H9 (cell line): ENCODE results near the gene WSCD1. TPM values are rescaled to one million over a fixed set of nuclear protein-coding genes. Genes with fewer than 3 reads are reported as not detected.

Source experiments
- DNase-seq: peaks from one replicate; pipeline ENCODE4 v3.0.0-alpha.2; 2017
- H2AFZ ChIP-seq: one replicate; pipeline ENCODE4 v1.6.1; 2013; ENCODE audit warnings: mild to moderate bottlenecking, low read length, control low read depth, moderate library complexity
- H2AK5ac ChIP-seq: 2 replicates; pipeline ENCODE4 v1.6.1; 2013; ENCODE audit warnings: low read length, control low read depth, mixed read lengths; ENCODE audit not compliant: insufficient read length
- H2BK120ac ChIP-seq: one replicate; pipeline ENCODE4 v1.6.1; 2013; ENCODE audit warnings: low read depth, mild to moderate bottlenecking, low read length, control low read depth, inconsistent platforms; ENCODE audit not compliant: poor library complexity, severe bottlenecking
- H2BK12ac ChIP-seq: 2 replicates; pipeline ENCODE4 v1.6.1; 2013; ENCODE audit warnings: low read length, control low read depth, mixed read lengths, low read depth; ENCODE audit not compliant: insufficient read length
- H2BK15ac ChIP-seq: 2 replicates; pipeline ENCODE4 v1.6.1; 2013; ENCODE audit warnings: low read depth, low read length, control low read depth
- H2BK20ac ChIP-seq: one replicate; pipeline ENCODE4 v1.6.1; 2013; ENCODE audit warnings: low read depth, mild to moderate bottlenecking, low read length, control low read depth, inconsistent platforms; ENCODE audit not compliant: poor library complexity, severe bottlenecking
- H2BK5ac ChIP-seq: 2 replicates; pipeline ENCODE4 v1.6.1; 2013; ENCODE audit warnings: low read length, control low read depth, mixed read lengths; ENCODE audit not compliant: insufficient read length
- H3K14ac ChIP-seq: 2 replicates; pipeline ENCODE4 v1.6.1; 2013; ENCODE audit warnings: low read length, control low read depth; ENCODE audit not compliant: insufficient read depth
- H3K18ac ChIP-seq: 2 replicates; pipeline ENCODE4 v1.6.1; 2013; ENCODE audit warnings: low read depth, mild to moderate bottlenecking, mixed read lengths, low read length, control low read depth; ENCODE audit not compliant: insufficient read length
- H3K23ac ChIP-seq: 2 replicates; pipeline ENCODE4 v1.6.1; 2013; ENCODE audit warnings: low read length, control low read depth, mixed read lengths, low read depth; ENCODE audit not compliant: insufficient read length
- H3K23me2 ChIP-seq: 2 replicates; pipeline ENCODE4 v1.6.1; 2013; ENCODE audit warnings: low read depth, mild to moderate bottlenecking, mixed read lengths, low read length, control low read depth; ENCODE audit not compliant: insufficient read length, poor library complexity, severe bottlenecking
- H3K27ac ChIP-seq: 2 replicates; pipeline ENCODE4 v1.5.1; 2013; ENCODE audit warnings: low read length, control low read depth, mixed read lengths, low read depth; ENCODE audit not compliant: insufficient read length
- H3K27me3 ChIP-seq: 2 replicates; pipeline ENCODE4 v1.6.1; 2013; ENCODE audit warnings: low read length, control low read depth, inconsistent platforms; ENCODE audit not compliant: insufficient read depth
- H3K4ac ChIP-seq: 2 replicates; pipeline ENCODE4 v1.6.1; 2013; ENCODE audit warnings: low read depth, mild to moderate bottlenecking, control low read depth, inconsistent platforms, low read length, moderate library complexity
- H3K4me1 ChIP-seq: 2 replicates; pipeline ENCODE4 v1.6.1; 2013; ENCODE audit warnings: low read length, control low read depth, inconsistent platforms; ENCODE audit not compliant: insufficient read depth
- H3K4me2 ChIP-seq: 2 replicates; pipeline ENCODE4 v1.6.1; 2013; ENCODE audit warnings: low read length, control low read depth, mixed read lengths; ENCODE audit not compliant: insufficient read length, insufficient read depth
- H3K56ac ChIP-seq: 2 replicates; pipeline ENCODE4 v1.6.1; 2013; ENCODE audit warnings: low read depth, mild to moderate bottlenecking, mixed read lengths, low read length, control low read depth; ENCODE audit not compliant: insufficient read length
- H3K79me1 ChIP-seq: 2 replicates; pipeline ENCODE4 v1.6.1; 2013; ENCODE audit warnings: low read depth, mild to moderate bottlenecking, moderate library complexity, low read length, control low read depth, inconsistent platforms; ENCODE audit not compliant: insufficient read depth, poor library complexity, severe bottlenecking
- H3K79me2 ChIP-seq: 2 replicates; pipeline ENCODE4 v1.6.1; 2013; ENCODE audit warnings: low read length, control low read depth, inconsistent platforms; ENCODE audit not compliant: insufficient read depth
- H3K9ac ChIP-seq: 2 replicates; pipeline ENCODE4 v1.6.1; 2013; ENCODE audit warnings: low read length, control low read depth, mixed read lengths; ENCODE audit not compliant: insufficient read length; ENCODE audit errors: extremely low read depth
- H3K9me3 ChIP-seq: one replicate; pipeline ENCODE4 v1.6.1; 2013; ENCODE audit warnings: low read depth, low read length, inconsistent platforms; ENCODE audit not compliant: control insufficient read depth
- H3T11ph ChIP-seq: one replicate; pipeline ENCODE4 v1.6.1; 2013; ENCODE audit warnings: mild to moderate bottlenecking, low read length, control low read depth, inconsistent platforms
- H4K20me1 ChIP-seq: one replicate; pipeline ENCODE4 v1.6.1; 2013; ENCODE audit not compliant: control insufficient read depth, insufficient read length, insufficient read depth
- H4K5ac ChIP-seq: 2 replicates; pipeline ENCODE4 v1.6.1; 2013; ENCODE audit warnings: low read depth, mild to moderate bottlenecking, mixed read lengths, low read length, control low read depth; ENCODE audit not compliant: insufficient read length
- H4K8ac ChIP-seq: replicated peaks from 2 replicates; pipeline ENCODE4 v1.6.1; 2013; ENCODE audit warnings: low read length, control low read depth, mixed read lengths, low read depth; ENCODE audit not compliant: insufficient read length
- H4K91ac ChIP-seq: 2 replicates; pipeline ENCODE4 v1.6.1; 2013; ENCODE audit warnings: low read depth, mild to moderate bottlenecking, moderate library complexity, mixed read lengths, low read length, control low read depth; ENCODE audit not compliant: insufficient read length
- H3K27ac Mint-ChIP-seq, 3 experiments: 2 replicates in 2 of 3; 3 replicates in 1 of 3; pipeline ENCODE4 v1.8.0; 2020 to 2021; ENCODE audit warnings: mixed read lengths in 3 of 3, mild to moderate bottlenecking in 1 of 3, moderate library complexity in 1 of 3
- H3K27me3 Mint-ChIP-seq: 2 replicates; pipeline ENCODE4 v1.8.0; 2021; ENCODE audit warnings: low read depth, mild to moderate bottlenecking, moderate library complexity, mixed read lengths
- H3K36me3 Mint-ChIP-seq, 3 experiments: 2 replicates in 2 of 3; 3 replicates in 1 of 3; pipeline ENCODE4 v1.8.0; 2020 to 2021; ENCODE audit warnings: low read depth in 3 of 3, mixed read lengths in 3 of 3; ENCODE audit not compliant: insufficient read depth in 1 of 3
- H3K4me1 Mint-ChIP-seq, 2 experiments: 2 replicates each; pipeline ENCODE4 v1.8.0; 2020; ENCODE audit warnings: mixed read lengths in 2 of 2
- H3K4me3 Mint-ChIP-seq, 2 experiments: 2 replicates in 1 of 2; 3 replicates in 1 of 2; pipeline ENCODE4 v1.8.0; 2020 to 2021; ENCODE audit warnings: mild to moderate bottlenecking in 2 of 2, mixed read lengths in 2 of 2, moderate library complexity in 1 of 2
- H3K9me3 Mint-ChIP-seq, 2 experiments: 2 replicates in 1 of 2; 3 replicates in 1 of 2; pipeline ENCODE4 v1.8.0; 2020; ENCODE audit warnings: mild to moderate bottlenecking in 2 of 2, mixed read lengths in 2 of 2, moderate library complexity in 1 of 2
- WGBS: extraction: QIAGEN DNeasy Blood & Tissue Kit; methylation state at CpG from one replicate; pipeline ENCODE4 v1.1.7; 2013; ENCODE audit warnings: missing lambda C conversion rate, low lambda C conversion rate, mixed read lengths; ENCODE audit not compliant: insufficient read length; ENCODE audit errors: extremely low coverage; 5-methylcytosine and 5-hydroxymethylcytosine counted together
- total RNA-seq: library from RNA; stranded (reverse); gene quantifications from 2 replicates; pipeline ENCODE4 v1.2.1, GENCODE V29; 2021
- TF ChIP-seq, protein P1 (sequence below): fragments of 200-600 bp; sonication (generic); conservative IDR thresholded peaks from 3 replicates; pipeline ENCODE4 v1.8.0; 2021; ENCODE audit warnings: antibody characterized with exemption, mild to moderate bottlenecking

WSCD1 gene
- total RNA-seq, 1 experiment from 2014 or later, result 33.6 TPM

DNA sequence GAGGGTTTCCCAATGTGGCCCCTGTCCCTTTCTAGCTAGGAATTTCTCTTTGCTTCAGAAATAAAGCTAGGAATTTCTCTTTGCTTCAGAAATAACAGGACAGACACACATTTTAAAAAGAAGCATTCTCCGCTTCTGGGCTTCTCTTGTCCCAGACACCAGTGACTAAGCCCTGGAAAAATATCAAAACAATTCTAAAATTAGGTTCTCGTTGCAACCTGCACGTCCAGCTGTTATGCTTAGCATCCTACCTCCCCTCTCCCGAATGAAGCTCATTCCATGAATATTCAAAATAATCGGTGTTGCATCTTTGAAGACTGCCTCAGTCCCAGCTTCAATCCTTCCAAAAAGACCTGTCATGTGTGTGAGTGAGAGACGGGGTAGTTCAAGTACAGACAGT lies 45.6 kb upstream of the WSCD1 start:
- H2BK15ac ChIP-seq, result no peak overlapping the region
- peaks cover 2 to 3% of the 10 kb centered on the region in 2 experiments; a peak in 2 of 5 replicates for H3K9me3 Mint-ChIP-seq
- no peaks in the 10 kb centered on the region for H3K4me1 ChIP-seq
- H3K14ac ChIP-seq, result no peak overlapping the region
- H4K20me1 ChIP-seq, result no peaks in the 10 kb centered on the region
- H2BK20ac ChIP-seq, result no peak overlapping the region
- no peaks in the 10 kb centered on the region for H3K23me2 ChIP-seq
- H3K27ac ChIP-seq, result no peak overlapping the region
- H4K5ac ChIP-seq, result no peak overlapping the region
- H2BK12ac ChIP-seq, result no peak overlapping the region
- no peak overlapping the region for H3K18ac ChIP-seq
- H3K9me3 ChIP-seq, result no peaks in the 10 kb centered on the region
- no peaks in the 10 kb centered on the region for H3K79me1 ChIP-seq
- no peak overlapping the region for H2AFZ ChIP-seq
- H3K27me3 Mint-ChIP-seq, result 0 out of 2 replicates have a peak, but pooled peaks cover 1% of the 10 kb centered on the region
- no peak overlapping the region for H3K56ac ChIP-seq
- no peak overlapping the region for H3K9ac ChIP-seq
- H4K91ac ChIP-seq, result no peak overlapping the region
- H3K4me1 Mint-ChIP-seq, result peaks cover 12 to 15% of the 10 kb centered on the region in 2 experiments
- H3K23ac ChIP-seq, result no peak overlapping the region
- H3K27me3 ChIP-seq, result no peaks in the 10 kb centered on the region
- H2AK5ac ChIP-seq, result no peak overlapping the region
- no peak overlapping the region for H4K8ac ChIP-seq
- no peaks in the 10 kb centered on the region for H3K79me2 ChIP-seq
- H3K36me3 Mint-ChIP-seq, result peaks cover 0 to 4% (median 0%) of the 10 kb centered on the region in 3 experiments; a peak in 1 of 7 replicates
- WGBS, result no CpG with 5 or more reads among the region's 6 CpGs
- H3K4me3 Mint-ChIP-seq, result no peak overlapping the region
- no peak overlapping the region for H3K27ac Mint-ChIP-seq
- TF ChIP-seq, protein P1, sequence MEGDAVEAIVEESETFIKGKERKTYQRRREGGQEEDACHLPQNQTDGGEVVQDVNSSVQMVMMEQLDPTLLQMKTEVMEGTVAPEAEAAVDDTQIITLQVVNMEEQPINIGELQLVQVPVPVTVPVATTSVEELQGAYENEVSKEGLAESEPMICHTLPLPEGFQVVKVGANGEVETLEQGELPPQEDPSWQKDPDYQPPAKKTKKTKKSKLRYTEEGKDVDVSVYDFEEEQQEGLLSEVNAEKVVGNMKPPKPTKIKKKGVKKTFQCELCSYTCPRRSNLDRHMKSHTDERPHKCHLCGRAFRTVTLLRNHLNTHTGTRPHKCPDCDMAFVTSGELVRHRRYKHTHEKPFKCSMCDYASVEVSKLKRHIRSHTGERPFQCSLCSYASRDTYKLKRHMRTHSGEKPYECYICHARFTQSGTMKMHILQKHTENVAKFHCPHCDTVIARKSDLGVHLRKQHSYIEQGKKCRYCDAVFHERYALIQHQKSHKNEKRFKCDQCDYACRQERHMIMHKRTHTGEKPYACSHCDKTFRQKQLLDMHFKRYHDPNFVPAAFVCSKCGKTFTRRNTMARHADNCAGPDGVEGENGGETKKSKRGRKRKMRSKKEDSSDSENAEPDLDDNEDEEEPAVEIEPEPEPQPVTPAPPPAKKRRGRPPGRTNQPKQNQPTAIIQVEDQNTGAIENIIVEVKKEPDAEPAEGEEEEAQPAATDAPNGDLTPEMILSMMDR, result no peak
- H3K4ac ChIP-seq, result no peak overlapping the region
- H3K4me2 ChIP-seq, result no peak overlapping the region
- H2BK5ac ChIP-seq, result no peak overlapping the region
- DNase-seq, result no peak
- no peak overlapping the region for H2BK120ac ChIP-seq
- H3T11ph ChIP-seq, result no peak overlapping the region
